Cortex of kidney (tissue), 1 donor: Measurements from ENCODE around the gene APOD.
"Not testable (repeated sequence)": the region's sequence is repeated elsewhere in the genome, so short reads cannot be mapped to it uniquely, and the experiment has no call there.

Experiments used
- DNase-seq: peaks from one replicate; lab custom pipeline; 2025; lab: John Stamatoyannopoulos, UW

The APOD gene

DNA sequence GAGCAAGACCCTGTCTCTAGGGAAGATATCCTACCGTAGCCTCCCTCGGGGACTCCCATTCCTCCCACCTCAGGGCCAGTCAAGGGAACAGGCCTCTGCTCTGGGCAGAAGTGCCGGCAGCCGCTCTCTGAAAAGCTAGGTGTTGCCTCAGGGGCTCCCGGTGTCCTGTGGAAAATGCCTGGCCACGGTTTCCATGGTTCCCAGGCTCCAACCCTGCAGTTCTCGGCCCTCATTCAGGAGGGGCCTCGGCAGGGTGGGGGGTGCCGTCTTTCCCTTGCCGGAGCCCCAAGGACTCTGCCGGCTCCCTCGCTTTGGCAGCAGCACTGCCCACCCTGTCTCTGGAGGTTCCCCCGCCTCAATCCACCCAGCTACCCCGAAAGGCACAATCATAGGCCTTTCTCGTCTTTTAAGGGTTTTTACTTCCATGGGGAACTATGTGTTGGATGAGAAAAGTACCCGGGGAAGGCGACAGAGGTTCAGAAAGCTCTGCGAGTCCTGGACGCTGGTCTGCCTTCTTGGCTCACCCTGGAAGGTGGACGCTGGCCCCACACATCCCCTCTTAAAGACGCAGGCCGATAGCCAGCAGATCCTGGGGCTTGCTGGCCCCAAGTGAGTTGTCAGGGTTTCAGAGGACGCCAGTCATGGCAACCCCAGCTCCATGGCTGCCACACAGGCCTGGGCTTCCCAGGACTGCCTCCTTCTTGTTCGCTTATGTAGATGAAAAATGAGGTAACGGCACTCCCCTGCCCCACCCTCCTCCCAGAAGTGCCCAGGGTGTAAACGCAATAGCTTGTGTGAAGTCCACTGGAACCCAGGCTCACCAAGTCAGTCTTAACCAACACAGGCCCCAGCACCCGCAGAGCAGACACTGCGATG is 34.3 kb upstream of the APOD start:
- DNase-seq, result not testable (repeated sequence)

DNA sequence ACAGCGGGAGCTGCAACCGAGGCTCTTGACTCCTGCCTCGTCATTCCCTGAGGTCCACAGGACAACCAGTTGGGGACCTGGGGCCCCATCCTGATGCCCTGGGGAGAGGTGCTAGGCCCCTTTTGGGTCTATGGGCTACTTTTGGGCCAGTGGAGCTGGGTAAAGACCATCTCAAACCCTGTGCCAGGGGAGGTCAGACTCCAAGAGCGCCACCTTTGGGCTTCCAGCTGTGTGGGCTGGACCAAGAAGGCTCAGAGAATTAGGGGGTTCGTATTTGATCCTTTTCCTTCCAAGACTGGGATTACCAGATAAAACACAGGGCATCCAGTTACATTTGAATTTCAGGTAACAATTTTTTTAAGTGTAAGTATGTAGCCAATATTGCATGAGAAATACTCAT is 33.4 kb upstream of the APOD start:
- DNase-seq, result not testable (repeated sequence)

DNA sequence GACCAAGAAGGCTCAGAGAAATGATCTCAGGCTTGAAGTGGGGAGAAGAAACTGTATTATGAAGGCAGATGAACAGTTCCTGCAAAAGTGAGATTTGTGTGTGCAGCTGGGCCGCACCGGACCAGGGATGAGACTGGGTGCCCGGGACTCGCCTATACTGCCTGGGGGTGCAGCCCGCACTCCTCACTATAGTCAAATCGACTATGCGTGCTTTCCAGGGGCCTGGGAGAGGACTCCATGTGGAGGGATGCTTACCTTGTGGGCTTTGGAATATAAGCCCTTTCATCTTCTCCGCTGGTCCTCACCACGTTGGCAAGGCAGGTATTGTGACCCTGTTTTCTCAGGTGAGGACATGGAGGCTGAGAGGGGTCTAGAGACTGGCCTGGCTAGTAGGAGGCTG is 32.9 kb upstream of the APOD start:
- no peak for DNase-seq

DNA sequence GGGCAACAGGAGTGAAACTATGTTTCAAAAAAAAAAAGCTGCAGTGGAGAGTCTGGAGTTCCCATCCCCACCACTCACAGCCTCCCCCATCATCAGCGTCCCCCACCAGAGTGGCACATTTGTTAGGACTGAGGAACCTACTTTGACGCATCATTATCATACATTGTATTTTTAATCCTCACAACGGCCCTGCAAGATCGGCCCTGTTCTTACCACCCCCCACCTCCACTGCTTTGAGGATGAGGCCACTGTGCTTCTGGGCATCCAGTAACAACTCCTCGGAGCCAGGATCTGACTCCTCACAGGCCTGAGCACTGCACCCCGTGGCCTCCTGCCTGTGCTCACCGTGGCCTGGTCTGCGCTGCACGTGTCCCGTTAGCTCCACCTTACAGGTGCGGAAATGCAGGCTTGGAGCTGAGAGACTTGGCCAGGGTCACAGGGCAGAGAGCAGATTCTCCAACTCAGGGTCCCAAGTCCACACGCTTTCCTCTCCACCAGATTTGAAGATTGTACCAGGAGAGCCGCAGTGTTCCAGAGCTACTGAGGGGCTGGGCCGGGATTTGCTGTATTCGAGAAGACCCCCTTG is 32.3 kb upstream of the APOD start:
- not testable (repeated sequence) for DNase-seq

DNA sequence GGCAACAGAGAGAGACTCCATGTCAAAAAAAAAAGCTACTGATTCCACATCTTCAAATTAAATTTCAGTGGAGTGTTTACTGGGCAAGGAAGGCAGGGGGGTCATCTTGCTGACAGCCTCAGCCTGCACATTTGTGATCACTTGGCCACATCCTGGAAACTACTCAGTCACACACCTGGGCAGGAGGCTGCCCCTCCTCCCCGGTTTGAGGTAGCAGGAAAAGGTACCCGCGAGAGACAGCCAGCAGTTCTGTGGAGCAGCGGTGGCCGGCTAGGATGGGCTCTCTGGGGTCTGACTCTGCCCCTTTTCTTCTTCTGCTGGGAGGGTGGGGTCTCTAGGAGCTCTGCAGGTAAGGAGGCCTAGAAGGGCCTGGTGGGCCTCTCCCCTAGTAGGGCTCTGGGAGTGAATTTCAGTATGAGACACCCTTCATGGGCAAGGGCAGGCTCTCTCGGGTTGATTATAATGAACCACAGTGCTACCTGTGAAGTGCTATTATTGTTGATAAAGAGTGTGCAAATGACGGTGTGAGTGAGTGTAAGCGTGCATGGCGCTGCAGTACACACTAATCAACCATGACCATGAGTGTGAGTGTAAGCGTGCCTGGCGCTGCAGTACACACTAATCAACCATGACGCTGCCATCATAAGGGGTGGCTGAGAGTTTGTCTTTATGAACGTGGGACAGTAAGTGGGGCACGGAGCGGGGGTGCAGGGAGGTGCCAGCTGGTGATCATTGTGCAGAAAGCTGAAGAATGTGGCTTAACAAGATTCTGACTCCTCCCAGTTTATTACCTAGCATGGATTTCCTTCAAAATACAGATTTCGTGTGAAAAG is 31.1 kb upstream of the APOD start:
- not testable (repeated sequence) for DNase-seq

DNA sequence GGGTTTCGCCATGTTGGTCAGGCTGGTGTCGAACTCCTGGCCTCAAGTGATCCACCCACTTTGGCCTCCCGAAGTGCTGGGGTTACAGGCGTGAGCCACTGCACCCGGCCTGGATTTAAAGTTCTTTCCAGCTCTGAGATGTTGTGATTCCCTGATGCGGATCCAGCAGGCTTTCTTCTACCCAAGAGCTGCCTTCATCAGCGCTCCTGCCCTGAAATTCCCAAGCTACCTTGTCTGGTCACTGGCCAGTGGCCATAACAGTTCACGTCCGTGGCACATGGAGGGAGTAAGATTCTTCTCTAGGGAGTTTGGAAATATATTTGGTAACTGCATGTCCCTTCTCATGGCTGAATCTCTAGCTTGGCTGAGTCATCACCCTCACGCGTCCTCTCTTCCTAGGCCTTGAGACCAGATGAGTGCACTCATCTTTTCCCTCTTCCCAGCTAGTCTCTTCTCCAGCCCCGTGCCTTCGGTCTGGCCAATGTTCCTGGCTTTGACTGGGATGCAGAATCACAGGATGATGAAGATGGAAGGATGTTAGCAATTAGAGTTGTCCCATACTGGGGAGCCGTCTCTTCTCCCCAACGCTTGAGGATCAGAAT is 29.8 kb upstream of the APOD start:
- no peak for DNase-seq

DNA sequence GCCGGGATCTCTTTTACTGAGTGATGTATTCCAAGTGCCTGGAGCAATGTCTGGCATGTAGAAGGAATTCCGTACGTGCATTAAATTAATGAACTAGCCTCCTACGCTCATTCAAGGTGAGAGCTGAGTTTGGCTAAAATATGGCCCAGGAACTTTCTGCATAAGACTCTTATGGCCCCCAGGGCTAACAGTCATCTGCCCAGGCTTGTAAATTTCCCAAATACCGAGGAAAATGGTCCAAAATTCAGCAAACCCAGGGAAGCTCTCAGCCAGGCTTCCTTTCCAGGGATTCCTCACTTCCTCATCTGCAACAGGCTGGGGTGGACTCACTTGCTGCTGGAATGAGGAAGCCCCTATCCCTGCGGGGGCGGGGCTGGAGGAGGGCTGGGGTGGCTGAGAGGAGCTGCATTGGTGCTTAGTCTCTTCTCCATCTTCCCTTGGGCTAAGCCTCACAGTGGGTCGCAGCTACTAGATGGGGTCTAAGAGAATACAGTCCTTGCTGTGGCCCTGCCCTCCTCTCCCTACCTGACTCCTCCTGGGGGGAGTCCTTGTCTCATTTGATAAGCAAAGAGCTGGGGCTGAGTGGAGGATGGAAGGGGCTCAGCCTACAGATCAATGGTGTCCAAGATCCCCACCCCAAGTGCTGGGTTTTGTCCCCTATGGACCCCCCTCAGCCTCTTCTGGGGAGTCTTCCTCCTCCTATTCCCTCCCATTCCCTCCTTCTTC is 28.5 kb upstream of the APOD start:
- no peak for DNase-seq

DNA sequence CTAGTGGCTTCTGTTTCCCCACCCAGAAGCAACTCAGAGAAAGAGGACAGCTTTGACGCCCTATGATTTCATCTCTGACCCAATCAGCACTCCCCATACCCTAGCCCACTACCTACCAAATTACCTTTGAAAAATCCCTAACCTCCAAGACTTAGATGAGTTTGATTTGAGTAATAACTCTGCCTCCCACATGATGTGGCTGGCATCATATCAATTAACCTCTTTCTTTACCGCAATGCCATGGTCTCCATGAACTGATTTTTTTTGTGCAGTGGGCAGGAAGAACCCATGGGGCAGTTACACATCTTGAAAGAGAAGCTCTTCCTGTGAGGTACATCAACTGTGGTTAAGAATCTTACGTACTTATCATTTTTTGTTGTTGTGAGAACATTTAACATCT is 25.5 kb upstream of the APOD start:
- no peak for DNase-seq

DNA sequence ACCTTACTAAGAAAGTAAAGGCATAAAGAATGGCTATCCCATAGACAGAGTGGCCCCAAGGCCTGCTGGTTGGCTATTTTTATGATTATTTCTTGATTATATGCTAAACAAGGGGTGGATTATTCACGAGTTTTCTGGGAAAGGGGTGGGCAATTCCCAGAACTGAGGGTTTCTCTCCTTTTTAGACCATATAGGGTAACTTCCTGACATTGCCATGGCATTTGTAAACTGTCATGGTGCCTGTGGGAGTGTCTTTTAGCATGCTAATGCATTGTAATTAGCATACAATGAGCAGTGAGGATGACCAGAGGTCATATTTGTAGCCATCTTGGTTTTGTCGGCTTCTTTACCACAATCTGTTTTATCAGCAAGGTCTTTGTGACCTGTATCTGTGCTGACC is 18.0 kb upstream of the APOD start:
- DNase-seq, result not testable (repeated sequence)

DNA sequence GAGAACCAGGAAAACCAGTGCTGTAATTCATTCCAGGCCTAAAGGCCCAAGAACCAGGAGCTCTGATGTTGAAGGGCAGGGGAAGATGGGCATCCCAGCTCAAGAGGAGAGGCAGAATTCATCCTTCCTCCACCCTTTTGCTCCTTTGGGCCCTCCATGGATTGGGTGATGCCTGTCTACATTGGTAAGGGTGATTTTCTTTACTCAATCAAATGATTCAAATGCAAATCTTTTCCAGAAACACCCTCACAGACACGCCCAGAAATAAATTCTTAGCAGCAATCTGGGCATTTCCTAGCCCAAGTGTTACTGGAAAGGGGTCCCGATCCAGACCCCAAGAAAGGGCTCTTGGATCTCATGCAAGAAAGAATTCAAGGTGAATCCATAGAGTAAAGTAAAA is 17.6 kb upstream of the APOD start:
- DNase-seq, result no peak

DNA sequence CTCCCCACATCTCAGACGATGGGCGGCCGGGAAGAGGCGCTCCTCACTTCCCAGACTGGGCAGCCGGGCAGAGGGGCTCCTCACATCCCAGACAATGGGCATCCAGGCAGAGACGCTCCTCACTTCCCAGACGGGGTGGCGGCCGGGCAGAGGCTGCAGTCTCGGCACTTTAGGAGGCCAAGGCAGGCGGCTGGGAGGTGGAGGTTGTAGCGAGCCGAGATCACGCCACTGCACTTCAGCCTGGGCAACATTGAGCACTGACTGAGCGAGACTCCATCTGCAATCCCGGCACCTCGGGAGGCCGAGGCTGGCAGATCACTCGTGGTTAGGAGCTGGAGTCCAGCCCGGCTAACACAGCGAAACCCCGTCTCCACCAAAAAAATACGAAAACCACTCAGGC is 16.2 kb upstream of the APOD start:
- DNase-seq, result not testable (repeated sequence)

DNA sequence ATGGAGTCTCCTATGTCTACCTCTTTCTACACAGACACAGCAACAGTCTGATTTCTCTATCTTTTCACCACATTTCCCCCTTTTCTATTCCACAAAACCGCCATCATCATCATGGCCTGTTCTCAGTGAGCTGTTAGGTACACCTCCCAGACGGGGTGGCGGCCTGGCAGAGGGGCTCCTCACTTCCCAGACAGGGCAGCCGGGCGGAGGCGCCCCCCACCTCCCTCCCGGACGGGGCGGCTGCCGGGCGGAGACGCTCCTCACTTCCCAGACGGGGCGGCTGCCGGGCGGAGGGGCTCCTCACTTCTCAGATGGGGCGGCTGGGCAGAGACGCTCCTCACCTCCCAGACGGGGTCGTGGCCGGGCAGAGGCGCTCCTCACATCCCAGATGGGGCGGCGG is 15.8 kb upstream of the APOD start:
- DNase-seq, result not testable (repeated sequence)

DNA sequence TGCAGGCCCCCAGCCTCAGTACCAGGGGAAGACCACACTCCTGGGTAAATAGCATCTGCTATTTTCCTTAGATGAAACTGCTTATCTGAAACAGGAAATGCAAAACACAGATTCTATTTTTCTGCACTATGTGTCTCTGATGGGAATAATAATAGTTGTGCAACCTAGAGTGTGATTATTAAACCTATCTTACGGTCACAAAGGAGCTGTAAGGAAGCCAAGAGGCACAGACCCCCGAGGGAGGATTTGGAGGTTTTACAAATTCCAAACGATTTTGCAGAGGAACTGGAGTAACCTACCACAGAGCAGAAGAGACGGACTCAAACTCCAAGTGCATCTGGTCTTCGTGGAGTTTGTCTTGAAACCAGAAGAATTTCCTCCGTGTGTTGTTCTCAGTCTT is 14.1 kb upstream of the APOD start:
- no peak for DNase-seq

DNA sequence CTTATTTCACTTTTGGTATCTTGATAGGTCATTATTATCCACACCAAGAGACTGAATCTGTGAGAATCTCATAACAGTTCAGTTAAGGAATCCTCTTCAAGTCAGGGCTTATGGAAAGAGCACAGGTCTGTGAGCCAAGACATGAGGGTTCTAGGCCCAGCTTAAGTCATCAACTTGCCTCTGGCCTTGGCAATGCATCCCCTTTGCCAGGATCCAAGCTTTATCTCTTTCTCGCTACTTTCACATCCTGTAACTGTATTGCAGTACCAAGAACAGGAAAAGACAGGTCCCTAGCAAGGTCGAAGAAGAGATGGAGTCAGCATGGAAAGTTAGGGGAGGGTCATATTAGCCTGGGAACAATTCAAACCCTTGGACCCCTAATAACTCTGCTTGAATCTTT is 13.5 kb upstream of the APOD start:
- DNase-seq, result no peak

DNA sequence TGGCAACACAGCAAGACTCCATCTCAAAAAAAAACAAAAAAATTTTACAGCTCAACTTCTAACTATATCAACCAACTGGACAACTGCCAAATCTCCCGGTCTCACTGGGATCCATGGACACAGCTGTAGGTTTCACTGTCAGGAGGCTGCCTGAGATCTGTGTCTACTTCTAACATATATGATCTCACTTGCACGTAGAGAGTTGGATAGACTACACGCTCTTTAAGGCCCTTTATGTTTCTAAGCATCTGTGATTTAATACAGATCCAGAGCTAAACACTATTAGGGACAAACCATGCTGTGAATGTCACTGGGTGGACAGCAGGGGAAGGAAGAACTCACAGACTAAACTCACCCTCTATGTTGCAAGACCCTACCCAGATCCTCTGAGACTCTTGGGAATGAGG is 13.0 kb upstream of the APOD start:
- no peak for DNase-seq

DNA sequence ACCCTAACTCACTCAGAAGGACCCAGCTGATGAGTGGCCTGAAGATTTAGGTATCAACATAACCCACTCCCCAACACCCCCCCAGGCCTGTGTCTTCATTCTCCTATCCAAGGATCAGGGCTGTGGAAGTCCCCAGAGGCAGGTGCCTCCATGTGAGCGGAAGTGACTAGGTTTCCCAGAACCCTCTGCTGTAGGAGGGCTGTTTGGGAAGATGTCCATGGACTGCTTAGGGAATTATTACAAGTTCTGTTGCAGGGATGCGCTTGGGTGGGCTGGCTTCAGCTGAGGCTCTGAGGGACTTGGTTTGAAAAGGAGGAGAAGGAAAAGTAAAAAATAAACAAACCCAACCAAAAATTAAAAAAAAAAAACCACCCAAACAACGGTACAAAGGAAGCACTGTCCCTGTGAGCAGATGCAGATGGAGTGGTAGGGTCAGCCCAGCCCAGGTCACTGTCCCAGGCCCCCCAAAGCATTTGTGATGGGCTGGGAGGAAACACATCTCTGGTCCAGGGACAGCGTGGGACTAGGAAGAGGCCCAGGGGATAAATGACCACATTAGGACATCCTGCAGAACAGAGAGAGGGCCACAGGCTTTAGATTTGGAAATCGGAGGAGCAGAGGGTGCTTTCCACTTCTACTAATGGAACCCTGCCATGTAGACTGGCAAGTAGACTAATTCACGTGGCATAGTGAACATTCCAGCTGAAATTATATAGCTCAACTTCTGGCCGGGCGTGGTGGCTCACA is 12.2 kb upstream of the APOD start:
- DNase-seq, result no peak

DNA sequence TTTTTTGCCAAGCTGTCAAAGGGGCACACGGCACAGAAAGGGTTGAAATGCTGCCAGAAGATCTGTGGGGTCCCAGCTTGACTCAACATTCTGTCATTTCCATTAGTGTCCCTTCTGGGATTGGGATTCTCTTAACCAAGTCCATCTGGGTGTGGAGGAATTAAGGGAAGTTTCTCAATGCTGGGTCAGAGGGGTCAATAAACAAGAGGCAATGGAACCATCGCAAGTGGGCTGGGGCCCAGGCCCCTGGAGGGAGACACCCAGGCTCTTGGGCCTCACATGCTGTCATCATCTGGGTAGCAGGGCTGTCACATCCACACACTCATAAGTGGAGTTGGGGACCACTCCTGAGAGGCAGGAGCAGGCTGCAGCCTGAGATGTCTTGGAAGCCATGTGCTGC is 8.1 kb upstream of the APOD start:
- no peak for DNase-seq

DNA sequence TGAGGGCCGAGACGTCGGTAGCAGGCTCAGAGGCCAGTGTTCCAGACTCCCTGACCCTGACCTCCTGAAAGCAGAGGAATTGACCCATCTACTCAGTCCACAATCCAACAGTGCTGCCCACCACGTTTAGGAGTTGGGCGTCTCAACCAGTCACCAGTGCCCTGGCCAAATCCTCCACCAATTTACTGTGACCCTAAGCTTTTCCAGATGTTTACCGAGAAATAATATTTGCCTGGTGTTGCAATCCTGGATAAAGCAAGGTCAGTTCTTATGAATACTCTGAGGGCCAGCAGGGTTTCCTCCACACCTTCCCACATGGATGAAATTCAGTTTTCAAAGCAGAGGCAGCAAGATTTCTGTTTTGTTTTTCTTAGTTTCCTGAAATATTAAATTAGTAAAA is 7.5 kb upstream of the APOD start:
- no peak for DNase-seq

DNA sequence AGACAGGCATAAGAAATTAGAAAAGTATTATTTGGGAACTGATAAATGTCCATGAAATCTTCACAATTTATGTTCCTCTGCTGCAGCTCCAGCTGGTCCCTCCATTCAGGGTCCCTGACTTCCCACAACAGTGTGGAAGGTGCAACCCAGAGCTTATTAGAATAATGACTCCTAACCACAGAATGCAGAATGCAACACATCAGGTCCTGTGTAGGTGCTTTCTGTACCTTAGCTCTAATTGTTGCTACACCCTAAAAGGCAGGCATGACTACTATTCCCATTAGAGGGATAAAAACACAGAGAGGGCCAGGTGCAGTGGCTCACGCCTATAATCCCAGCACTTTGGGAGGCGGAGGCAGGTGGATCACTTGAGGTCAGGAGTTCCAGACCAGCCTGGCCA is 6.6 kb upstream of the APOD start:
- DNase-seq, result not testable (repeated sequence)

DNA sequence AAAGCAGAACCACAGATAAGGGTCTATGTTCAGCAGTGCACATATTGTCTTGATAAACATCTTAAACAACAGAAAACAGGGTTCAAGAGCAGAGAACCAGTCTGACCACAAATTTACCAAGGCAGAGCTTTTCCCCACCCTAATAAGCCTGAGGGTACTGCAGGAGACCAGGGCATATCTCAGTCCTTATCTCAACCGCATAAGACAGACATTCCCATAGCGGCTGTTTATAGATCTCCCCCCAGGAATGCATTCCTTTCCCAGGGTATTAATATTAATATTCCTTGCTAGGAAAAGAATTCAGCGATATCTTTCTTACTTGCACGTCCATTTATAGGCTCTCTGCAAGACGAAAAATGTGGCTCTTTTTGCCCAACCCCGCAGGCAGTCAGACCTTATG is 6.1 kb upstream of the APOD start:
- DNase-seq, result not testable (repeated sequence)

DNA sequence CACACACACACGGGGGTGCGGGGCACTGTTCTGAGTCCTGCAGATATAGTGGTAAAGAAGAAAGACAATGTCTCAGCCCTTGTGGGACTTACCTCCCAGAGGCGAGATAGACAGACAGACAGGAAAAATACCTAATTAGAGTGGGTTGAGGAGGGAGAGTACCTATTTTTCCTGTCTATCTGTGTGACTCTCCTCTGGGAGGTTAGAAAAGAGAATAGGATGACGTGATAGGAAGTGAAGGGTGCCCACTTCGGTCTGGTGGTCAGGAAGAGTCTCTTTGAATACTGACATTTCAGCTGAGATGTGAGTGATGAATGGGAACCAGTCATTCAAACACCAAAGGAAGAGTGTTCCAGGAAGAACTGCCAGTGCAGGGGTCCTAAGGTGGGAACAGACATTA is 4.1 kb upstream of the APOD start:
- no peak for DNase-seq
